Neuronal stem cell (in vitro differentiated cells): ENCODE results near the gene VAMP2.

Experiments
- DNase-seq: peaks from one replicate; pipeline ENCODE4 v3.0.0-alpha.2; 2013; ENCODE audit warnings: low spot score
- H2AFZ ChIP-seq: one replicate; pipeline ENCODE4 v1.6.1; 2013; ENCODE audit warnings: mild to moderate bottlenecking, low read length, inconsistent platforms
- H2AK5ac ChIP-seq: 2 replicates; pipeline ENCODE4 v1.6.1; 2013; ENCODE audit warnings: low read depth, mild to moderate bottlenecking, inconsistent platforms, low read length, moderate library complexity, mixed read lengths
- H2BK120ac ChIP-seq: 2 replicates; pipeline ENCODE4 v1.6.1; 2013; ENCODE audit warnings: low read depth, mild to moderate bottlenecking, inconsistent platforms, low read length, moderate library complexity, mixed read lengths
- H2BK12ac ChIP-seq: one replicate; pipeline ENCODE4 v1.6.1; 2013; ENCODE audit warnings: low read length, inconsistent platforms
- H2BK15ac ChIP-seq: 2 replicates; pipeline ENCODE4 v1.6.1; 2013; ENCODE audit warnings: mild to moderate bottlenecking, low read length, inconsistent platforms, mixed read lengths
- H2BK5ac ChIP-seq: one replicate; pipeline ENCODE4 v1.6.1; 2013; ENCODE audit warnings: inconsistent platforms, mild to moderate bottlenecking, low read length, moderate library complexity
- H3K14ac ChIP-seq: one replicate; pipeline ENCODE4 v1.6.1; 2013; ENCODE audit warnings: low read length, inconsistent platforms
- H3K18ac ChIP-seq: 2 replicates; pipeline ENCODE4 v1.6.1; 2013; ENCODE audit warnings: low read length, inconsistent platforms
- H3K23ac ChIP-seq: 2 replicates; pipeline ENCODE4 v1.6.1; 2013; ENCODE audit warnings: low read depth, mild to moderate bottlenecking, mixed read lengths, low read length, inconsistent platforms; ENCODE audit not compliant: poor library complexity
- H3K27ac ChIP-seq: replicated peaks from 3 replicates; pipeline ENCODE4 v1.5.1; 2013; ENCODE audit warnings: low read length, inconsistent platforms
- H3K27me3 ChIP-seq, 3 experiments: 2 replicates each; pipeline ENCODE4 v1.6.1; 2013; ENCODE audit warnings: low read length in 3 of 3, mild to moderate bottlenecking in 2 of 3, inconsistent platforms in 1 of 3, low read depth in 1 of 3, mixed read lengths in 1 of 3, moderate library complexity in 1 of 3; ENCODE audit not compliant: control insufficient read depth in 3 of 3, insufficient read depth in 3 of 3
- H3K36me3 ChIP-seq, 2 donors: replicated peaks in 1 of 2; 2 replicates each; pipeline ENCODE4 v1.6.1; 2013; ENCODE audit warnings: low read length in 2 of 2; ENCODE audit not compliant: control insufficient read depth in 2 of 2, insufficient read depth in 2 of 2
- H3K4ac ChIP-seq: 2 replicates; pipeline ENCODE4 v1.6.1; 2013; ENCODE audit warnings: inconsistent platforms, mild to moderate bottlenecking, low read length, moderate library complexity
- H3K4me1 ChIP-seq, 2 donors: 1 replicate in 1 of 2; 2 replicates in 1 of 2; pipeline ENCODE4 v1.6.1; 2013; ENCODE audit warnings: low read length in 2 of 2, low read depth in 1 of 2; ENCODE audit not compliant: control insufficient read depth in 2 of 2, insufficient read depth in 1 of 2
- H3K4me2 ChIP-seq: one replicate; pipeline ENCODE4 v1.6.1; 2013; ENCODE audit warnings: mild to moderate bottlenecking, low read length, inconsistent platforms; ENCODE audit not compliant: insufficient read depth, poor library complexity, severe bottlenecking
- H3K4me3 ChIP-seq, 2 donors: 2 replicates each; pipeline ENCODE4 v1.5.1; 2013; ENCODE audit warnings: low read length in 2 of 2, mild to moderate bottlenecking in 2 of 2, inconsistent platforms in 1 of 2, moderate library complexity in 1 of 2
- H3K79me1 ChIP-seq: one replicate; pipeline ENCODE4 v1.6.1; 2013; ENCODE audit warnings: low read depth, mild to moderate bottlenecking, inconsistent platforms, low read length, moderate library complexity
- H3K9ac ChIP-seq: one replicate; pipeline ENCODE4 v1.6.1; 2013; ENCODE audit warnings: mild to moderate bottlenecking, low read depth, low read length, inconsistent platforms; ENCODE audit not compliant: poor library complexity
- H3K9me3 ChIP-seq, 2 donors: replicated peaks in 1 of 2; 2 replicates each; pipeline versions ENCODE3 to v1.6.1; 2013; ENCODE audit warnings: low read length in 2 of 2, mild to moderate bottlenecking in 2 of 2, inconsistent platforms in 1 of 2, low read depth in 1 of 2, mixed read lengths in 1 of 2, moderate library complexity in 1 of 2; ENCODE audit not compliant: control insufficient read depth in 2 of 2, insufficient read depth in 1 of 2
- H4K8ac ChIP-seq: one replicate; pipeline ENCODE4 v1.6.1; 2013; ENCODE audit warnings: low read depth, mild to moderate bottlenecking, inconsistent platforms, low read length, moderate library complexity
- H4K91ac ChIP-seq: one replicate; pipeline ENCODE4 v1.6.1; 2013; ENCODE audit warnings: low read length, low read depth, mild to moderate bottlenecking, inconsistent platforms; ENCODE audit not compliant: poor library complexity
- WGBS, 2 donors: extraction: QIAGEN DNeasy Blood & Tissue Kit; methylation state at CpG; one replicate each; pipeline ENCODE4 v1.1.7; 2013; ENCODE audit warnings: missing lambda C conversion rate in 2 of 2, mixed read lengths in 1 of 2; ENCODE audit not compliant: insufficient read length in 2 of 2, insufficient replicate concordance in 1 of 2; ENCODE audit errors: extremely low coverage in 2 of 2; 5-methylcytosine and 5-hydroxymethylcytosine counted together

The VAMP2 gene

DNA sequence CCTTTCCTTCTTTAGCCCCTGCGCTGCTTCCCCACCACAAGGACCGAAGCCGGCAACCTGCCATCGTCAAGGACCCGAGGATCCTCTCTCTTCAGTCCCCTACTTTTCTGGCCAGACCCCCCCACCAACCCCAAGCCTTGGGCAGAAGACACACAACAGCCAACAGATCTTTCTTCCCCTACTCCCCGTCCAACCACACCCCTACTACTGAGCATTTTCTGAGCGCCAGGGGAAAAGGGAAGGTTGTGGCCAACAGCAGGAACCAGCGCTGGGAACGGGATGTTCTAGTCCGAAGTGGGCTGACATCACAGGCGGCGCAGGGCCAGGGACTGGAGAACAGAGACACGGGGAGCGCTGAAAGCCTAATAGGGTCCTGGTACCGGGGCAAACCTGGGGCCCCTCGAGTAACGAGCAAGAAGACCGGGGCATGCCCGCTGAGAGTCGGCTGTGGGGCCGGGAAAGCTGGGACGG is 11.1 kb downstream of the VAMP2 start:
- H2AFZ ChIP-seq = peak overlapping the region; percentile 80
- peak overlapping the region; percentile 11 for H2AK5ac ChIP-seq
- H3K9me3 ChIP-seq = no peaks in the 10 kb centered on the region
- WGBS, 2 donors = no CpG with 5 or more reads among the region's 22 CpGs
- H3K4ac ChIP-seq = no peak overlapping the region
- H3K23ac ChIP-seq = peak overlapping the region; percentile 77
- H3K4me1 ChIP-seq = peaks cover 31 to 34% of the 10 kb centered on the region in 2 donors
- H2BK12ac ChIP-seq = no peak overlapping the region
- peak overlapping the region; percentile 21 for H2BK120ac ChIP-seq
- peak overlapping the region; percentile 90 for H2BK5ac ChIP-seq
- H4K91ac ChIP-seq = no peak overlapping the region
- H3K4me2 ChIP-seq = peak overlapping the region; percentile 100
- peak overlapping the region; percentile 95 for H2BK15ac ChIP-seq
- H3K36me3 ChIP-seq = peaks cover 29 to 34% of the 10 kb centered on the region in 2 donors
- peak overlapping the region; percentile 54 to 88 for H3K4me3 ChIP-seq
- H3K14ac ChIP-seq = peak overlapping the region; percentile 91
- H4K8ac ChIP-seq = no peak overlapping the region
- peak overlapping the region; percentile 99 for H3K9ac ChIP-seq
- H3K79me1 ChIP-seq = peaks cover 12% of the 10 kb centered on the region
- no peaks in the 10 kb centered on the region for H3K27me3 ChIP-seq
- peak overlapping the region; percentile 58 for H3K27ac ChIP-seq
- DNase-seq = no peak
- H3K18ac ChIP-seq = peak overlapping the region; percentile 94

DNA sequence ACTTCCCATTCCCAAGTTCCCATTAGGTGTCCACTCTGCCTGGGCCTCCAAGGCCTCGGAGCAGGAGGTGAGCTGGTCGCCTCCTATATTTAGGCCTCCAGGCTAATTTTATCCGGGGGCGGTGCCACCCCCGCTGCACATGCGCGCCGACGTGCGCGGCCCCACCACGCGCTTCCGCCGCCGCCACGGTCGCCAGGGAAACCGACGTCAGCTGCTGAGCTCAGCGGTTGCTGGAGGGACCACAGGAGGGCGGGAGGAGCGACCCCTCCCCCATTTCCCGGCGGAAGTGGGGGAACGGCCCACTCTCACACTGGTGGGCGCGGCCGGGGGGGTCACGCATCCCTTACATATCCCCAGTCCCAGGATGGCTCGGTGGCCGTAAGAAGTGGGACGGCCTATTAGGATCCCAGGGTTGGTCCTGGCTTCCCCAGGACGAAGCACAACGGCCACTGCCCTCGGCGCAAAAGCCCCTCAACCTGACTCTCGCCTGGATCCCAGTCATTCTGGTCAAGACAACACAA is 11.6 kb downstream of the VAMP2 start:
- Histone ChIP-seq H2BK5ac (peak overlapping the region; percentile 90), H3K27ac (peak overlapping the region; percentile 58), H3K79me1 (peaks cover 12% of the 10 kb centered on the region), H2AFZ (peak overlapping the region; percentile 80), H3K23ac (no peak overlapping the region), H3K36me3 (peaks cover 34 to 39% of the 10 kb centered on the region in 2 donors), H3K18ac (peak overlapping the region; percentile 94), H2BK12ac (no peak overlapping the region), H3K4me1 (peaks cover 31 to 34% of the 10 kb centered on the region in 2 donors), H3K4ac (no peak overlapping the region), H2AK5ac (peak overlapping the region; percentile 78), H3K27me3 (no peaks in the 10 kb centered on the region), H4K8ac (no peak overlapping the region), H2BK15ac (peak overlapping the region; percentile 95), H3K4me2 (peak overlapping the region; percentile 100), H3K14ac (no peak overlapping the region), H3K9me3 (no peaks in the 10 kb centered on the region), H3K9ac (peak overlapping the region; percentile 99), H3K4me3 (peak overlapping the region; percentile 54 to 88), H2BK120ac (no peak overlapping the region), H4K91ac (no peak overlapping the region)
- no CpG with 5 or more reads among the region's 38 CpGs for WGBS, 2 donors
- no peak for DNase-seq

DNA sequence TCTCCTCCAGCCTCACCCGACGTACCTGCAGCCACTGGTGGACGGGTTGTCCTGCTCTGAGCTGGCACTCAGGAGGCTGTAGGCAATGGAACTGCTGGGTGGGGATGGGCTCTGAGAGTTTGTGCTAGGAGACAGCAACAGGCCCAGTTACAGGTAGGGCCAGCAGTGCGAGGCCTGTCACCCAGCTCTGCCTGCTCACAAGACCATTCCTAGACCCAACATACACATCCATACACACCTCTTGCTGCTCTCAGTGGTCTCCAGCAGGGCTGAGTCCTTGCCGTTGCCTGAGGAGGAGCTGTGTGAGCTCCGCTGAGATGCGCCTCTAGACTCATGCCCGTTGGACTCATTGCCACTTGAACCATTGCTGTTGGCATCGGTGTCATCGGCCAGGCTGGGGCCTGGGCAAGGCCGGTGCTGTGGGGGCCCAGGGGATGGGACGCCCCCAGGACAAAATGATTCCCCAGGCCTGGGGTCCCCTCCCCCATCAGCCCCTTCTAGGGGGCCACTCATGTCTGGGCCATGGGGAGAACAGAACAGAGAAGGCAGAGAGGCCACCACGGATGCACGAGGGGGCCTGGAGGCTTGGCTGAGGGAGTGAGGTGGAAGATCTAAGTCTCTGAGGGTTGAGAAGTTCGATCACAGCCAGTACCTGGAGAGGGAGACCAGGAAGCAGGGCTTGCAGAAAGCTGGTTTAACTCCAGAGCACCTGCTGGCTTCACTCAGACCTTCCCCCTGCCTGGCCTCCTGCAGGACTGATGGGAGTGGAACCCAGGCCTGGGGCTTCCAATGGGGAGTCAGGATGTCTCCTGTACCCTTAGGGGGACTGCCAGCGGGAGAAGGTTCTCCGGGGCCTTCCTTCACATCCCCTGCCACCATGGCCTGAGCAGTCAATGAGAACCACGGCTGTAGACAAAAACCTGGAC is 12.3 kb downstream of the VAMP2 start:
- peak overlapping the region; percentile 27 for H2BK120ac ChIP-seq
- no CpG with 5 or more reads among the region's 18 CpGs for WGBS, 2 donors

More for the DNA sequence above, 12.3 kb downstream of the VAMP2 start:
- Histone ChIP-seq H2AFZ (peak overlapping the region; percentile 80), H2AK5ac (peak overlapping the region; percentile 78), H4K91ac (no peak overlapping the region), H4K8ac (no peak overlapping the region), H3K4me3 (peak overlapping the region; percentile 54 to 88), H2BK15ac (peak overlapping the region; percentile 45), H2BK12ac (no peak overlapping the region), H3K27me3 (no peaks in the 10 kb centered on the region), H3K9me3 (no peaks in the 10 kb centered on the region), H3K14ac (no peak overlapping the region), H3K9ac (peak overlapping the region; percentile 38), H3K23ac (no peak overlapping the region), H3K27ac (peak overlapping the region; percentile 43), H3K4me1 (peaks cover 25 to 28% of the 10 kb centered on the region in 2 donors), H2BK5ac (peak overlapping the region; percentile 90), H3K4me2 (peak overlapping the region; percentile 100), H3K36me3 (peaks cover 41 to 46% of the 10 kb centered on the region in 2 donors), H3K4ac (no peak overlapping the region), H3K79me1 (peaks cover 8% of the 10 kb centered on the region), H3K18ac (peak overlapping the region; percentile 70)
- DNase-seq = no peak
